BJ (cell line): Measurements from ENCODE around the gene NDUFAB1. TPM values are rescaled to one million over a fixed set of nuclear protein-coding genes. Genes with fewer than 3 reads are reported as not detected.
"Not testable (repeated sequence)": the region's sequence is repeated elsewhere in the genome, so short reads cannot be mapped to it uniquely, and the experiment has no call there.

Experiments
- CTCF ChIA-PET: fragments of 350-600 bp; formaldehyde crosslinking; extraction: SDS; loops from one replicate; lab custom pipeline; 2021; ENCODE audit warnings: antibody characterized with exemption, inconsistent platforms; lab: Yijun Ruan, JAX
- POLR2A ChIA-PET: fragments of 300-600 bp; sonication (Branson Sonifier 250); formaldehyde crosslinking; extraction: SDS; loops from one replicate; lab custom pipeline; 2021; ENCODE audit warnings: antibody characterized with exemption; lab: Charles Lee
- DNase-seq: peaks from one replicate; pipeline ENCODE4 v3.0.0-alpha.2; 2011; ENCODE audit warnings: low read depth
- H3K27me3 ChIP-seq: 2 replicates; pipeline ENCODE4 v1.6.0; 2011; ENCODE audit warnings: low read length; ENCODE audit not compliant: control insufficient read depth, insufficient read depth
- H3K36me3 ChIP-seq: 2 replicates; pipeline ENCODE4 v1.5.1; 2011; ENCODE audit warnings: low read length; ENCODE audit not compliant: control insufficient read depth, insufficient read depth
- H3K4me3 ChIP-seq: 2 replicates; pipeline ENCODE4 v1.5.1; 2011; ENCODE audit warnings: low read depth, mild to moderate bottlenecking, control low read depth, low read length
- CTCF ChIP-seq: IDR thresholded peaks from 2 replicates; pipeline ENCODE4 v1.5.1; 2011; ENCODE audit warnings: low read depth, mild to moderate bottlenecking, control low read depth, inconsistent platforms, low read length, moderate library complexity; ENCODE audit not compliant: insufficient read depth
- polyA plus RNA-seq: library from polyadenylated mRNA; depleted of rRNA; stranded (reverse); fragments of >200 nt; gene quantifications from 2 replicates; pipeline ENCODE4 v1.2.3, GENCODE V29; 2011

NDUFAB1 gene
- polyA plus RNA-seq, 1 experiment = 64.6 TPM

- ChIA-PET POLR2A (no interaction called here), CTCF (interaction anchor here (0.7 to 2.9 kb wide), 2 partner anchors 16 to 50 kb away, joined by 3 to 11 read pairs; partner anchors contain the start of gene NDUFAB1)
- no peaks in the 10 kb centered on the region for H3K27me3 ChIP-seq
- TF ChIP-seq CTCF = no peak
- H3K4me3 ChIP-seq = no peak overlapping the region
- H3K36me3 ChIP-seq = no peaks in the 10 kb centered on the region; the same call in 1 of the 2 replicates
- DNase-seq = no peak
These were observed 15.8 kb upstream of the NDUFAB1 start for GRCh38 chr16:23611936-23612335.

- CTCF ChIA-PET = interaction anchor here (2.5 kb wide), 1 partner anchor 14 kb away, joined by 9 read pairs; the partner anchor contains the start of gene NDUFAB1
These were observed 14.8 kb upstream of the NDUFAB1 start for GRCh38 chr16:23610905-23611304.

GRCh38 chr16:23609929-23610328 is 13.8 kb upstream of the NDUFAB1 start:
- TF ChIP-seq CTCF = no peak
- DNase-seq = no peak
- CTCF ChIA-PET = interaction anchor here (2.5 kb wide), 1 partner anchor 13 kb away, joined by 9 read pairs; the partner anchor contains the start of gene NDUFAB1
- no peak overlapping the region for H3K4me3 ChIP-seq
- no peaks in the 10 kb centered on the region for H3K27me3 ChIP-seq
- no peaks in the 10 kb centered on the region; the same call in 1 of the 2 replicates for H3K36me3 ChIP-seq
- POLR2A ChIA-PET = no interaction called here

More at GRCh38 chr16:23610905-23611304, 14.8 kb upstream of the NDUFAB1 start:
- DNase-seq, H3K4me3 ChIP-seq, H3K36me3 ChIP-seq, H3K27me3 ChIP-seq, POLR2A ChIA-PET: not testable (repeated sequence)

- Histone ChIP-seq H3K4me3 (no peak overlapping the region), H3K36me3 (no peaks in the 10 kb centered on the region; the same call in 1 of the 2 replicates), H3K27me3 (no peaks in the 10 kb centered on the region)
- ChIA-PET CTCF (no interaction called here), POLR2A (no interaction called here)
- no peak for TF ChIP-seq CTCF
- no peak for DNase-seq
These were observed 12.1 kb upstream of the NDUFAB1 start for GRCh38 chr16:23608194-23608593.

GRCh38 chr16:23607726-23608125 is 11.6 kb upstream of the NDUFAB1 start:
- CTCF ChIA-PET = interaction anchor here (0.9 kb wide), 1 partner anchor 11 kb away, joined by 3 read pairs; no protein-coding TSS in a partner anchor
- no peak for DNase-seq

More at GRCh38 chr16:23607726-23608125, 11.6 kb upstream of the NDUFAB1 start:
- POLR2A ChIA-PET = no interaction called here
- no peak for TF ChIP-seq CTCF
- Histone ChIP-seq H3K36me3 (no peaks in the 10 kb centered on the region; the same call in 1 of the 2 replicates), H3K4me3 (no peak overlapping the region), H3K27me3 (no peaks in the 10 kb centered on the region)
